Gastroesophageal sphincter (tissue), 4 donors: ENCODE results near the gene C9. TPM values are rescaled to one million over a fixed set of nuclear protein-coding genes. Genes with fewer than 3 reads are reported as not detected.

Source experiments
- ATAC-seq: fragments of 150-250 bp; one replicate; pipeline ENCODE4 v1.9.1; 2016; ENCODE audit warnings: mild to moderate bottlenecking, moderate library complexity
- H3K27ac ChIP-seq, 4 donors: fragments of 200-600 bp; sonication (generic) in 3 of 4; 1 replicate in 3 of 4; 2 replicates in 1 of 4; pipeline ENCODE4 v1.5.1; 2016 to 2019
- H3K27me3 ChIP-seq: fragments of 200-600 bp; sonication (generic); one replicate; pipeline ENCODE4 v1.5.1; 2019
- H3K36me3 ChIP-seq, 2 donors: fragments of 200-600 bp; sonication (generic); one replicate each; pipeline ENCODE4 v1.5.1; 2019; ENCODE audit warnings: control low read depth in 1 of 2
- H3K4me1 ChIP-seq, 3 donors: fragments of 200-600 bp; sonication (generic); 1 replicate in 2 of 3; 2 replicates in 1 of 3; pipeline ENCODE4 v1.5.1; 2016 to 2019; ENCODE audit warnings: control low read depth in 2 of 3
- H3K4me3 ChIP-seq, 2 donors: fragments of 200-600 bp; sonication (generic); one replicate each; pipeline ENCODE4 v1.5.1; 2019; ENCODE audit warnings: mild to moderate bottlenecking in 1 of 2, moderate library complexity in 1 of 2
- H3K9me3 ChIP-seq, 3 donors: fragments of 200-600 bp; sonication (generic); one replicate each; pipeline ENCODE4 v1.5.1; 2017 to 2019; ENCODE audit warnings: control low read depth in 2 of 3
- CTCF ChIP-seq, 4 experiments: fragments of 200-600 bp in 2 of 4; fragments of 450-650 bp in 2 of 4; sonication (generic) in 1 of 4; IDR thresholded peaks; one replicate each; pipeline ENCODE4 v1.5.1; 2017 to 2019; ENCODE audit warnings: antibody characterized with exemption in 4 of 4, mild to moderate bottlenecking in 2 of 4, moderate library complexity in 2 of 4
- EP300 ChIP-seq: sonication (generic); formaldehyde crosslinking; IDR thresholded peaks from one replicate; pipeline ENCODE4 v1.6.1; 2017; ENCODE audit warnings: antibody characterized with exemption, mild to moderate bottlenecking
- POLR2A ChIP-seq, 2 donors: fragments of 450-650 bp; IDR thresholded peaks; one replicate each; pipeline ENCODE4 v1.6.1; 2017; ENCODE audit warnings: antibody characterized with exemption in 2 of 2, mild to moderate bottlenecking in 2 of 2, moderate library complexity in 1 of 2
- POLR2AphosphoS5 ChIP-seq: sonication (generic); formaldehyde crosslinking; IDR thresholded peaks from one replicate; pipeline ENCODE4 v1.6.1; 2017; ENCODE audit warnings: antibody characterized with exemption
- WGBS, 2 donors: methylation state at CpG; one replicate each; pipeline ENCODE4 v1.1.5; 2018; ENCODE audit warnings: low coverage in 1 of 2; 5-methylcytosine and 5-hydroxymethylcytosine counted together
- total RNA-seq, 4 donors: library from RNA; depleted of rRNA; stranded (reverse); fragments of >200 nt; gene quantifications; one replicate each; pipeline ENCODE4 v1.1.0, GENCODE V29; 2016

The C9 gene
- total RNA-seq, 4 donors from 2014 or later = not detected

GRCh38 chr5:39376293-39376714, 12.0 kb upstream of the C9 start:
- 54 to 56% methylated on average over 1 to 3 of the region's 3 CpGs for WGBS, 2 donors
- Histone ChIP-seq H3K27ac (peak overlapping the region in 1 of 4 donors; percentile 10), H3K9me3 (no peaks in the 10 kb centered on the region), H3K27me3 (no peaks in the 10 kb centered on the region), H3K4me3 (no peak overlapping the region), H3K36me3 (peaks cover 0 to 81% of the 10 kb centered on the region in 2 donors), H3K4me1 (peaks cover 0 to 11% (median 0%) of the 10 kb centered on the region in 3 donors)
- peak; percentile 51 for ATAC-seq
- TF ChIP-seq POLR2A (IDR thresholded peaks at IDR 0.05) (no peak), POLR2AphosphoS5 (peak; percentile 25), EP300 (no peak), CTCF (IDR thresholded peaks at IDR 0.05) (peak; percentile 66 to 80 (median 67))

- no peaks in the 10 kb centered on the region for H3K4me1 ChIP-seq
- H3K9me3 ChIP-seq = no peaks in the 10 kb centered on the region
- ATAC-seq = no peak
- no peaks in the 10 kb centered on the region for H3K27me3 ChIP-seq
- H3K36me3 ChIP-seq = peaks cover 0 to 74% of the 10 kb centered on the region in 2 donors
- H3K4me3 ChIP-seq = no peak overlapping the region
- WGBS, 2 donors = 90 to 95% methylated on average over 2 of the region's 2 CpGs
- H3K27ac ChIP-seq = no peak overlapping the region
- TF ChIP-seq POLR2AphosphoS5 = no peak
Measured at GRCh38 chr5:39373791-39374190, 9.5 kb upstream of the C9 start.

GRCh38 chr5:39371367-39371635, 7.0 kb upstream of the C9 start:
- 40 to 85% methylated on average over 2 to 3 of the region's 3 CpGs for WGBS, 2 donors
- ATAC-seq = no peak
- Histone ChIP-seq H3K4me1 (no peaks in the 10 kb centered on the region), H3K27ac (no peak overlapping the region), H3K9me3 (no peaks in the 10 kb centered on the region), H3K4me3 (no peak overlapping the region), H3K27me3 (no peaks in the 10 kb centered on the region), H3K36me3 (peaks cover 0 to 62% of the 10 kb centered on the region in 2 donors)
- TF ChIP-seq EP300 (no peak), CTCF (IDR thresholded peaks at IDR 0.05) (no peak), POLR2A (IDR thresholded peaks at IDR 0.05) (no peak), POLR2AphosphoS5 (no peak)

GRCh38 chr5:39370555-39371366, 6.5 kb upstream of the C9 start:
- Histone ChIP-seq H3K4me3 (no peak overlapping the region), H3K9me3 (no peaks in the 10 kb centered on the region), H3K4me1 (no peaks in the 10 kb centered on the region), H3K27me3 (no peaks in the 10 kb centered on the region), H3K36me3 (peaks cover 0 to 57% of the 10 kb centered on the region in 2 donors), H3K27ac (no peak overlapping the region)
- TF ChIP-seq POLR2AphosphoS5 (no peak), CTCF (IDR thresholded peaks at IDR 0.05) (no peak), POLR2A (IDR thresholded peaks at IDR 0.05) (no peak), EP300 (no peak)
- no peak for ATAC-seq
- 75 to 78% methylated on average over 8 to 10 of the region's 10 CpGs for whole genome bisulfite sequencing, 2 donors

- Histone ChIP-seq H3K27ac (no peak overlapping the region), H3K4me1 (no peaks in the 10 kb centered on the region), H3K27me3 (no peaks in the 10 kb centered on the region), H3K36me3 (peaks cover 0 to 42% of the 10 kb centered on the region in 2 donors), H3K9me3 (no peaks in the 10 kb centered on the region), H3K4me3 (no peak overlapping the region)
- ATAC-seq = no peak
- TF ChIP-seq CTCF (IDR thresholded peaks at IDR 0.05) = no peak
- no peak for TF ChIP-seq POLR2A (IDR thresholded peaks at IDR 0.05)
- 62 to 76% methylated on average over 4 to 5 of the region's 5 CpGs for WGBS, 2 donors
Measured at GRCh38 chr5:39369123-39369815, 5.0 kb upstream of the C9 start.
